OCI-LY7 (cell line): ENCODE data around the gene ANP32A. TPM values are rescaled to one million over a fixed set of nuclear protein-coding genes. Genes with fewer than 3 reads are reported as not detected.
A peak's percentile ranks its signal among the peaks of the same experiment; 100 is the strongest.

Experiments
- BruUV-seq: library from RNA; stranded (reverse); fragments of 400-500 nt; replicated peaks from 2 replicates; lab custom pipeline; 2021; lab: Mats Ljungman, UMichigan
- CTCF ChIA-PET: fragments of 300-600 bp; sonication (Branson Sonifier 250); formaldehyde crosslinking; loops from one replicate; lab custom pipeline; 2022; ENCODE audit warnings: antibody characterized with exemption; ENCODE audit not compliant: unreplicated experiment; lab: Charles Lee
- POLR2A ChIA-PET: fragments of 300-600 bp; sonication (Branson Sonifier 250); formaldehyde crosslinking; loops from one replicate; lab custom pipeline; 2022; ENCODE audit warnings: antibody characterized with exemption; lab: Charles Lee
- DNase-seq: peaks from one replicate; pipeline ENCODE4 v3.0.0-alpha.2; 2015; ENCODE audit warnings: low spot score
- H2AFZ ChIP-seq: fragments of 200-600 bp; sonication (generic), shearing (Covaris generic); 2 replicates; pipeline ENCODE4 v1.6.1; 2014; ENCODE audit warnings: mild to moderate bottlenecking, antibody characterized with exemption, low read length, moderate library complexity
- H3K27ac ChIP-seq: fragments of 200-600 bp; sonication (generic); 2 replicates; pipeline ENCODE4 v1.5.1; 2014; ENCODE audit warnings: mixed run types, low read depth, mild to moderate bottlenecking, moderate library complexity, low read length, inconsistent platforms; ENCODE audit not compliant: poor library complexity, severe bottlenecking
- H3K36me3 ChIP-seq: fragments of 200-600 bp; sonication (generic); 2 replicates; pipeline ENCODE4 v1.6.1; 2014; ENCODE audit warnings: mild to moderate bottlenecking, antibody characterized with exemption, low read length, moderate library complexity, mixed read lengths; ENCODE audit not compliant: insufficient read depth
- H3K4me1 ChIP-seq: fragments of 200-600 bp; sonication (generic); 2 replicates; pipeline ENCODE4 v1.5.1; 2014; ENCODE audit warnings: mild to moderate bottlenecking, low read length; ENCODE audit not compliant: insufficient read depth, poor library complexity, severe bottlenecking
- H3K4me2 ChIP-seq: fragments of 200-600 bp; sonication (generic); 2 replicates; pipeline ENCODE4 v1.6.1; 2014; ENCODE audit warnings: mild to moderate bottlenecking, low read length
- H3K4me3 ChIP-seq: fragments of 200-600 bp; sonication (generic); 2 replicates; pipeline ENCODE4 v1.5.1; 2014; ENCODE audit warnings: mild to moderate bottlenecking, low read depth, low read length; ENCODE audit not compliant: poor library complexity, severe bottlenecking
- H3K79me2 ChIP-seq: fragments of 200-600 bp; sonication (generic); 2 replicates; pipeline ENCODE4 v1.6.1; 2016; ENCODE audit warnings: low read depth, mild to moderate bottlenecking, low read length, moderate library complexity, mixed read lengths; ENCODE audit not compliant: insufficient read depth
- H3K9me2 ChIP-seq: fragments of 200-600 bp; sonication (generic); 2 replicates; pipeline ENCODE4 v1.6.1; 2016; ENCODE audit warnings: mild to moderate bottlenecking, low read length, mixed read lengths; ENCODE audit not compliant: insufficient read depth
- H3K9me3 ChIP-seq: fragments of 200-600 bp; sonication (generic); 2 replicates; pipeline ENCODE4 v1.6.1; 2014; ENCODE audit warnings: mild to moderate bottlenecking, mixed run types, low read length, mixed read lengths
- H4K20me1 ChIP-seq: fragments of 200-600 bp; sonication (generic); 2 replicates; pipeline ENCODE4 v1.6.1; 2014; ENCODE audit warnings: mild to moderate bottlenecking, antibody characterized with exemption, low read length, moderate library complexity, mixed read lengths; ENCODE audit not compliant: insufficient read depth
- EZH2phosphoT487 ChIP-seq: fragments of 200-600 bp; sonication (generic); IDR thresholded peaks from 2 replicates; pipeline ENCODE4 v1.6.1; 2018; ENCODE audit warnings: low read depth, borderline replicate concordance, mild to moderate bottlenecking, mixed run types, antibody characterized with exemption, low read length, moderate library complexity, mixed read lengths
- intact Hi-C: fragments of 100-400 bp; cut with micrococcal nuclease; formaldehyde crosslinking; loops from one replicate; pipeline ENCODE4 v1.10.0; 2022; ENCODE audit not compliant: unreplicated experiment
- total RNA-seq, 2 experiments: library from RNA; depleted of rRNA in 1 of 2; stranded (reverse); fragments of >200 nt in 1 of 2; shearing (Covaris generic) in 1 of 2; gene quantifications; 2 replicates each; pipeline ENCODE4 v1.2.3, GENCODE V29; 2014 to 2022
- TF ChIP-seq, protein P1 (sequence below): fragments of 200-600 bp; sonication (generic); conservative IDR thresholded peaks from 2 replicates; pipeline ENCODE4 v1.5.1; 2014; ENCODE audit warnings: mild to moderate bottlenecking, antibody characterized with exemption, low read length, moderate library complexity, mixed read lengths

Gene ANP32A
- total RNA-seq, 2 experiments from 2014 or later, result 232 to 580 TPM

DNA sequence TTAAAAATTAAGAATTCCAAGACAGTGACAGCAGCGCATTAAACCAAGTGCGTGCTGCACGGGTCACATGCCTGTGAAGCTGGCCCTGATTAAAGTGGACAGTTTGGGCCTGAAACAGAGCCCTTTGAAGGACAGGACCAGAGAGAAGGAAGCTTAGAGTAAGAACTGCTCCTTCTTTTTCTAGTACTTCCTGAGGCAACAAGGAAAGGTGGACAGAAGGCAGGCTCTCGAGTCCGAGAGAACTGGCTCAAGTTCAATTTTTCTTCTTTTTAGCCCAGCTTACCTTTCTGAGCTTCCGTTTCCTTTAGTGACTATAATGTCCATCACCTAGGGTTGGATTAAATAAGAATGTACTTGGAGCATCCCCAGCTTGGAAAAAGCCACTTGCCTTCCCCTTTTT lies 26.9 kb downstream of the ANP32A start:
- intact Hi-C loops, result no loop called here
- H3K4me2 ChIP-seq, result peak overlapping the region; percentile 41; the same call in 1 of the 2 replicates
- no peak for DNase-seq
- no peaks in the 10 kb centered on the region for H3K9me2 ChIP-seq
- H3K9me3 ChIP-seq, result no peaks in the 10 kb centered on the region
- no TSS peak for BruUV-seq
- ChIA-PET POLR2A (interaction anchor here (0.8 to 2.2 kb wide), 3 partner anchors 9 to 78 kb away, joined by 3 to 8 read pairs (median 3); no protein-coding TSS in a partner anchor), CTCF (no interaction called here)
- H3K4me3 ChIP-seq, result no peak overlapping the region
- H2AFZ ChIP-seq, result no peak overlapping the region
- TF ChIP-seq, protein P1, sequence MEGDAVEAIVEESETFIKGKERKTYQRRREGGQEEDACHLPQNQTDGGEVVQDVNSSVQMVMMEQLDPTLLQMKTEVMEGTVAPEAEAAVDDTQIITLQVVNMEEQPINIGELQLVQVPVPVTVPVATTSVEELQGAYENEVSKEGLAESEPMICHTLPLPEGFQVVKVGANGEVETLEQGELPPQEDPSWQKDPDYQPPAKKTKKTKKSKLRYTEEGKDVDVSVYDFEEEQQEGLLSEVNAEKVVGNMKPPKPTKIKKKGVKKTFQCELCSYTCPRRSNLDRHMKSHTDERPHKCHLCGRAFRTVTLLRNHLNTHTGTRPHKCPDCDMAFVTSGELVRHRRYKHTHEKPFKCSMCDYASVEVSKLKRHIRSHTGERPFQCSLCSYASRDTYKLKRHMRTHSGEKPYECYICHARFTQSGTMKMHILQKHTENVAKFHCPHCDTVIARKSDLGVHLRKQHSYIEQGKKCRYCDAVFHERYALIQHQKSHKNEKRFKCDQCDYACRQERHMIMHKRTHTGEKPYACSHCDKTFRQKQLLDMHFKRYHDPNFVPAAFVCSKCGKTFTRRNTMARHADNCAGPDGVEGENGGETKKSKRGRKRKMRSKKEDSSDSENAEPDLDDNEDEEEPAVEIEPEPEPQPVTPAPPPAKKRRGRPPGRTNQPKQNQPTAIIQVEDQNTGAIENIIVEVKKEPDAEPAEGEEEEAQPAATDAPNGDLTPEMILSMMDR, result no peak
- TF ChIP-seq EZH2phosphoT487, result no peak
- H3K79me2 ChIP-seq, result peaks cover 100% of the 10 kb centered on the region
- H3K27ac ChIP-seq, result no peak overlapping the region
- H3K4me1 ChIP-seq, result peaks cover 82% of the 10 kb centered on the region
- peaks cover 89% of the 10 kb centered on the region for H4K20me1 ChIP-seq
- peaks cover 100% of the 10 kb centered on the region for H3K36me3 ChIP-seq

GRCh38 chr15:68792901-68793766 lies 27.6 kb downstream of the ANP32A start:
- BruUV-seq, result no TSS peak
- ChIA-PET CTCF (no interaction called here), POLR2A (interaction anchor here (2.2 kb wide), 1 partner anchor 9 kb away, joined by 8 read pairs; no protein-coding TSS in a partner anchor)
- TF ChIP-seq, protein P1, result no peak
- Histone ChIP-seq H3K36me3 (peaks cover 100% of the 10 kb centered on the region), H3K27ac (peak overlapping the region; percentile 38), H3K9me2 (no peaks in the 10 kb centered on the region), H2AFZ (no peak overlapping the region), H3K4me2 (peak overlapping the region; percentile 41; the same call in 1 of the 2 replicates), H3K4me3 (no peak overlapping the region), H3K4me1 (peaks cover 76% of the 10 kb centered on the region), H3K79me2 (peaks cover 100% of the 10 kb centered on the region), H4K20me1 (peaks cover 89% of the 10 kb centered on the region), H3K9me3 (no peaks in the 10 kb centered on the region)
- intact Hi-C loops, result no loop called here
- no peak for DNase-seq
